GM11168 (cell line): ENCODE results near the gene IL18BP.

Experiments
- in situ Hi-C: fragments of 300-500 bp; cut with MboI; formaldehyde crosslinking; loops from one replicate; pipeline ENCODE4 v1.12.0; 2022; ENCODE audit warnings: low sequenced_read_pairs; ENCODE audit not compliant: unreplicated experiment

IL18BP gene

GRCh38 chr11:72040491-72041363, 42.0 kb downstream of the IL18BP start:
- in situ Hi-C loops, result no loop called here

GRCh38 chr11:72041364-72042063, 42.8 kb downstream of the IL18BP start:
- in situ Hi-C loops, result no loop called here

- in situ Hi-C loops, result no loop called here
These were observed 43.5 kb downstream of the IL18BP start for GRCh38 chr11:72042064-72042745.

GRCh38 chr11:72045849-72046248, 47.1 kb downstream of the IL18BP start:
- in situ Hi-C loops, result no loop called here

- in situ Hi-C loops, result no loop called here
These were observed 50.2 kb downstream of the IL18BP start for GRCh38 chr11:72048766-72049460.
